Natural killer cell (primary cell): ENCODE results near the gene EGFR. TPM values are rescaled to one million over a fixed set of nuclear protein-coding genes. Genes with fewer than 3 reads are reported as not detected.

ENCODE experiments used
- ATAC-seq, 3 donors: fragments of 150-1000 bp in 2 of 3; fragments of 200-7000 bp in 1 of 3; cut with Tn5 transposase; 1 replicate in 1 of 3; 2 replicates in 2 of 3; pipeline ENCODE4 v1.10.0; 2021; ENCODE audit warnings: mild to moderate bottlenecking in 2 of 3, moderate library complexity in 2 of 3
- DNase-seq, 2 donors: peaks; one replicate each; pipeline versions ENCODE4 v3.0.0 to v3.0.0-alpha.2; 2013 to 2021; ENCODE audit warnings: mixed read lengths in 1 of 2
- H3K27ac ChIP-seq: one replicate; pipeline ENCODE4 v1.5.1; 2013; ENCODE audit warnings: mild to moderate bottlenecking, low read length
- H3K27me3 ChIP-seq: one replicate; pipeline ENCODE4 v1.6.1; 2013; ENCODE audit warnings: low read length; ENCODE audit not compliant: control insufficient read depth, insufficient read depth
- H3K36me3 ChIP-seq: one replicate; pipeline ENCODE4 v1.6.1; 2013; ENCODE audit warnings: low read length; ENCODE audit not compliant: control insufficient read depth, insufficient read depth
- H3K4me1 ChIP-seq: one replicate; pipeline ENCODE4 v1.6.1; 2013; ENCODE audit warnings: low read length; ENCODE audit not compliant: control insufficient read depth, insufficient read depth
- H3K4me3 ChIP-seq: one replicate; pipeline ENCODE4 v1.5.1; 2013; ENCODE audit warnings: low read length
- H3K9me3 ChIP-seq: one replicate; pipeline ENCODE4 v1.6.1; 2013; ENCODE audit warnings: low read length; ENCODE audit not compliant: control insufficient read depth, insufficient read depth
- H3K27ac Mint-ChIP-seq, 2 donors: one replicate each; pipeline ENCODE4 v1.8.0; 2022; ENCODE audit warnings: mild to moderate bottlenecking in 2 of 2, mixed read lengths in 2 of 2, moderate library complexity in 1 of 2
- H3K27me3 Mint-ChIP-seq, 2 donors: one replicate each; pipeline ENCODE4 v1.8.0; 2022; ENCODE audit warnings: low read depth in 2 of 2, mixed read lengths in 2 of 2
- H3K36me3 Mint-ChIP-seq: one replicate; pipeline ENCODE4 v1.8.0; 2022; ENCODE audit warnings: mixed read lengths
- H3K4me1 Mint-ChIP-seq, 2 donors: one replicate each; pipeline ENCODE4 v1.8.0; 2022; ENCODE audit warnings: mixed read lengths in 2 of 2
- H3K4me3 Mint-ChIP-seq: one replicate; pipeline ENCODE4 v1.8.0; 2022; ENCODE audit warnings: mild to moderate bottlenecking, moderate library complexity, mixed read lengths
- H3K9me3 Mint-ChIP-seq, 2 donors: one replicate each; pipeline ENCODE4 v1.8.0; 2022; ENCODE audit warnings: mixed read lengths in 2 of 2
- WGBS: methylation state at CpG from one replicate; pipeline ENCODE4 v1.1.7; 2013; ENCODE audit warnings: missing lambda C conversion rate; ENCODE audit not compliant: insufficient coverage; 5-methylcytosine and 5-hydroxymethylcytosine counted together
- intact Hi-C: fragments of 100-400 bp; cut with micrococcal nuclease; formaldehyde crosslinking; loops from one replicate; pipeline ENCODE4 v1.14.2; 2022
- total RNA-seq, 4 donors: library from RNA; stranded (reverse); fragments of 120-200 nt in 1 of 4; gene quantifications; one replicate each; pipeline versions ENCODE4 v1.2.3 to v1.2.4, GENCODE V29; 2013 to 2022
- TF ChIP-seq, protein P1 (sequence below): fragments of 200-600 bp; IDR thresholded peaks from one replicate; pipeline ENCODE4 v1.8.0; 2022; ENCODE audit warnings: antibody characterized with exemption

Gene EGFR
- total RNA-seq, 3 donors from 2014 or later (not counting 1 experiment from before 2014, with no cell fraction given): not detected

DNA sequence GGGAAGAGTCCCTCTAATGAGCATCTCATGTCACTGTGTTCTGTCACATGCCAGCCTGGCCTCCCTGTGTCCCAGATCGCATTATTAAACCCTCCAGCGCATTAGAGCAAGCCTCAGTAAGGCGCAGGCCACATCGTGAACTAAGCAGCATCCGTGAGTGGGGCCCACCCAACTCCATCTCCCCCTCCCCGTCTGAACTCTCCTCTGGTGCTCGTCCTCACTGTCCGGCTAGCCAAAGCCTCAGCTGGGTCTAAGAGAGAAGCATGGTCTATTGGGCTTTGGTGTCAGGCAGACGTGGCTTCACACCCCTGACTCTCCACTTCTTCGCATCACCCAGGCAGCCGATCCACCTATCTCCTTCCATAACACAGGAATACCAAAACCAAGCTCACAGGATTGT lies 181.6 kb downstream of the EGFR start:
- no peaks in the 10 kb centered on the region for H3K9me3 Mint-ChIP-seq
- no peak overlapping the region for H3K4me3 ChIP-seq
- TF ChIP-seq, protein P1, sequence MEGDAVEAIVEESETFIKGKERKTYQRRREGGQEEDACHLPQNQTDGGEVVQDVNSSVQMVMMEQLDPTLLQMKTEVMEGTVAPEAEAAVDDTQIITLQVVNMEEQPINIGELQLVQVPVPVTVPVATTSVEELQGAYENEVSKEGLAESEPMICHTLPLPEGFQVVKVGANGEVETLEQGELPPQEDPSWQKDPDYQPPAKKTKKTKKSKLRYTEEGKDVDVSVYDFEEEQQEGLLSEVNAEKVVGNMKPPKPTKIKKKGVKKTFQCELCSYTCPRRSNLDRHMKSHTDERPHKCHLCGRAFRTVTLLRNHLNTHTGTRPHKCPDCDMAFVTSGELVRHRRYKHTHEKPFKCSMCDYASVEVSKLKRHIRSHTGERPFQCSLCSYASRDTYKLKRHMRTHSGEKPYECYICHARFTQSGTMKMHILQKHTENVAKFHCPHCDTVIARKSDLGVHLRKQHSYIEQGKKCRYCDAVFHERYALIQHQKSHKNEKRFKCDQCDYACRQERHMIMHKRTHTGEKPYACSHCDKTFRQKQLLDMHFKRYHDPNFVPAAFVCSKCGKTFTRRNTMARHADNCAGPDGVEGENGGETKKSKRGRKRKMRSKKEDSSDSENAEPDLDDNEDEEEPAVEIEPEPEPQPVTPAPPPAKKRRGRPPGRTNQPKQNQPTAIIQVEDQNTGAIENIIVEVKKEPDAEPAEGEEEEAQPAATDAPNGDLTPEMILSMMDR: no peak
- peaks cover 5% of the 10 kb centered on the region for H3K4me1 ChIP-seq
- no peak overlapping the region for H3K27ac ChIP-seq
- no peaks in the 10 kb centered on the region for H3K36me3 ChIP-seq
- 89% methylated on average over 11 of the region's 11 CpGs for WGBS
- no peaks in the 10 kb centered on the region for H3K9me3 ChIP-seq
- intact Hi-C loops: no loop called here
- H3K4me1 Mint-ChIP-seq: no peaks in the 10 kb centered on the region
- DNase-seq (no peak), ATAC-seq (no peak)
- no peaks in the 10 kb centered on the region for H3K36me3 Mint-ChIP-seq
- no peaks in the 10 kb centered on the region for H3K27me3 ChIP-seq
- H3K4me3 Mint-ChIP-seq: no peak overlapping the region
- peaks cover 9 to 15% of the 10 kb centered on the region in 2 donors for H3K27me3 Mint-ChIP-seq
- H3K27ac Mint-ChIP-seq: no peak overlapping the region

DNA sequence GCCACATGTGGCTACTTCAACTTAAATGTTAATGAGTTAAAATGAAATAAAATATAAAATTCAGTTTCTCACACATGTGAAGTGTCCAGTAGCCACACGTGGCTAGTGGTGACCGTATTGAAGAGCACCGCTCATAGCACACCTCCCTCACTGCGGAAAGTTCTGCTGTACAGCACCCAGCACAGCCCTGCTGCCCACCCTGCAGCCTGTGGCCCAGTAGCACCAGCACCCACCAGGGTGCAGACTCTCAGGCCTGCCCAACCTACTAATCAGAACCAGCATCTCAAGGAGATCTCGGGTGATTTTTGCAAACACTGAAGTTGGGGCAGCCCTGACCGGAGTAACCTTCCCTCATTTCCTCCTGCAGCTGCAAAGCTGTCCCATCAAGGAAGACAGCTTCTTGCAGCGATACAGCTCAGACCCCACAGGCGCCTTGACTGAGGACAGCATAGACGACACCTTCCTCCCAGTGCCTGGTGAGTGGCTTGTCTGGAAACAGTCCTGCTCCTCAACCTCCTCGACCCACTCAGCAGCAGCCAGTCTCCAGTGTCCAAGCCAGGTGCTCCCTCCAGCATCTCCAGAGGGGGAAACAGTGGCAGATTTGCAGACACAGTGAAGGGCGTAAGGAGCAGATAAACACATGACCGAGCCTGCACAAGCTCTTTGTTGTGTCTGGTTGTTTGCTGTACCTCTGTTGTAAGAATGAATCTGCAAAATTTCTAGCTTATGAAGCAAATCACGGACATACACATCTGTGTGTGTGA lies 183.5 kb downstream of the EGFR start:
- WGBS: 76% methylated on average over 13 of the region's 13 CpGs
- Histone ChIP-seq H3K4me1 (peaks cover 5% of the 10 kb centered on the region), H3K9me3 (no peaks in the 10 kb centered on the region), H3K27ac (no peak overlapping the region), H3K4me3 (no peak overlapping the region), H3K27me3 (no peaks in the 10 kb centered on the region), H3K36me3 (no peaks in the 10 kb centered on the region)
- TF ChIP-seq, protein P1: no peak
- peaks cover 0 to 3% of the 10 kb centered on the region in 2 donors for H3K27me3 Mint-ChIP-seq
- no peaks in the 10 kb centered on the region for H3K9me3 Mint-ChIP-seq
- H3K4me3 Mint-ChIP-seq: no peak overlapping the region
- no peaks in the 10 kb centered on the region for H3K4me1 Mint-ChIP-seq
- H3K36me3 Mint-ChIP-seq: no peaks in the 10 kb centered on the region
- DNase-seq (no peak), ATAC-seq (no peak)
- intact Hi-C loops: no loop called here
- H3K27ac Mint-ChIP-seq: no peak overlapping the region

DNA sequence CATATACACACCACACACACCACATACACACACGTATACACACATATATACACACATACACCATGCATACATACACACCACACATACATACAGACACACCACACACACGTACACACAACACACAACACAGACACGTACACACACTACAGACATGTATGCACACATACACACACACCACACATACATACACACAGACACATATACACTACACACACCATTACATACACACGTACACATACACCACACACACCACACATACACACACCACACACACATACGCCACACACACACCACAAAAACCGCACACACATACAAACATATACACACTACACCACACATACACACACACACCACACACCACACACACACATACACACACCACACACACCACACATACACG lies 184.5 kb downstream of the EGFR start:
- no peak overlapping the region for H3K4me3 Mint-ChIP-seq
- ATAC-seq (peak in 1 of 3 donors; percentile 8), DNase-seq (no peak)
- H3K9me3 Mint-ChIP-seq: no peaks in the 10 kb centered on the region
- no peak overlapping the region for H3K4me3 ChIP-seq
- H3K36me3 Mint-ChIP-seq: no peaks in the 10 kb centered on the region
- WGBS: 88% methylated on average over 7 of the region's 7 CpGs
- no peak overlapping the region for H3K27ac ChIP-seq
- H3K9me3 ChIP-seq: no peaks in the 10 kb centered on the region
- no peaks in the 10 kb centered on the region for H3K4me1 Mint-ChIP-seq
- H3K36me3 ChIP-seq: no peaks in the 10 kb centered on the region
- no peaks in the 10 kb centered on the region for H3K27me3 Mint-ChIP-seq
- H3K27me3 ChIP-seq: no peaks in the 10 kb centered on the region
- no peak overlapping the region for H3K27ac Mint-ChIP-seq
- intact Hi-C loops: no loop called here
- TF ChIP-seq, protein P1: no peak
- peaks cover 5% of the 10 kb centered on the region for H3K4me1 ChIP-seq
